HepG2 (cell line): ENCODE results near the gene DTD2. TPM values are rescaled to one million over a fixed set of nuclear protein-coding genes. Genes with fewer than 3 reads are reported as not detected.

Experiments used
- CENPX ChIP-seq: sonication (generic); formaldehyde crosslinking; IDR thresholded peaks from 2 replicates; pipeline ENCODE4 v1.9.0; 2021; ENCODE audit warnings: mild to moderate bottlenecking, missing genetic modification reagents, moderate library complexity
- ELF1 ChIP-seq: sonication (generic); formaldehyde crosslinking; IDR thresholded peaks from 2 replicates; pipeline ENCODE4 v1.4.0; 2020; ENCODE audit warnings: missing genetic modification reagents
- GATAD1 ChIP-seq: IDR thresholded peaks from 2 replicates; pipeline ENCODE4 v1.6.1; 2016; ENCODE audit warnings: missing genetic modification reagents, missing compliant biosample characterization
- KDM3A ChIP-seq: IDR thresholded peaks from 2 replicates; pipeline ENCODE4 v1.6.1; 2018; ENCODE audit warnings: low read depth, missing compliant biosample characterization
- KLF16 ChIP-seq, 2 experiments: sonication (generic) in 1 of 2; formaldehyde crosslinking in 1 of 2; IDR thresholded peaks; 2 replicates each; pipeline versions ENCODE4 v1.6.1 to v1.8.0; 2016 to 2023; ENCODE audit warnings: missing genetic modification reagents in 2 of 2, missing compliant biosample characterization in 1 of 2
- MAFG ChIP-seq: sonication (generic); formaldehyde crosslinking; IDR thresholded peaks from 2 replicates; pipeline ENCODE4 v1.5.1; 2020; ENCODE audit warnings: mild to moderate bottlenecking, missing genetic modification reagents
- SCMH1 ChIP-seq: sonication (generic); formaldehyde crosslinking; IDR thresholded peaks from 2 replicates; pipeline ENCODE4 v1.9.0; 2021; ENCODE audit warnings: missing genetic modification reagents, mild to moderate bottlenecking, borderline replicate concordance
- SMC3 ChIP-seq: IDR thresholded peaks from 2 replicates; pipeline ENCODE4 v1.6.1; 2011; ENCODE audit warnings: low read length, improper control_type of control experiment
- SMYD3 ChIP-seq: sonication (generic); formaldehyde crosslinking; IDR thresholded peaks from 2 replicates; pipeline ENCODE4 v1.8.1; 2023; ENCODE audit warnings: mild to moderate bottlenecking, missing genetic modification reagents
- STAG1 ChIP-seq: sonication (generic); formaldehyde crosslinking; IDR thresholded peaks from 2 replicates; pipeline ENCODE4 v1.4.0; 2020; ENCODE audit warnings: missing genetic modification reagents
- XBP1 ChIP-seq: sonication (generic); formaldehyde crosslinking; IDR thresholded peaks from 2 replicates; pipeline ENCODE4 v1.5.0; 2020; ENCODE audit warnings: missing genetic modification reagents
- ZFP37 ChIP-seq: sonication (generic); formaldehyde crosslinking; IDR thresholded peaks from 2 replicates; pipeline ENCODE4 v1.4.0; 2020; ENCODE audit warnings: missing genetic modification reagents, borderline replicate concordance
- ZNF20 ChIP-seq: sonication (generic); formaldehyde crosslinking; IDR thresholded peaks from 2 replicates; pipeline ENCODE4 v1.4.0; 2020; ENCODE audit warnings: mild to moderate bottlenecking, moderate library complexity, missing genetic modification reagents
- ZNF260 ChIP-seq: sonication (generic); formaldehyde crosslinking; IDR thresholded peaks from 2 replicates; pipeline ENCODE4 v1.4.0; 2020; ENCODE audit warnings: missing genetic modification reagents, low read depth, mild to moderate bottlenecking, borderline replicate concordance
- ZNF556 ChIP-seq: sonication (generic); formaldehyde crosslinking; IDR thresholded peaks from 2 replicates; pipeline ENCODE4 v1.4.0; 2020; ENCODE audit warnings: mild to moderate bottlenecking, missing genetic modification reagents, borderline replicate concordance
- ZNF557 ChIP-seq: sonication (generic); formaldehyde crosslinking; IDR thresholded peaks from 2 replicates; pipeline ENCODE4 v1.4.0; 2020; ENCODE audit warnings: missing genetic modification reagents
- ZNF563 ChIP-seq: sonication (generic); formaldehyde crosslinking; IDR thresholded peaks from 2 replicates; pipeline ENCODE4 v1.8.0; 2022; ENCODE audit warnings: mild to moderate bottlenecking, moderate library complexity, missing genetic modification reagents
- ZNF768 ChIP-seq: sonication (generic); formaldehyde crosslinking; IDR thresholded peaks from 2 replicates; pipeline ENCODE4 v1.4.0; 2020; ENCODE audit warnings: missing genetic modification reagents
- ZNF782 ChIP-seq: sonication (generic); formaldehyde crosslinking; IDR thresholded peaks from 2 replicates; pipeline ENCODE4 v1.4.0; 2020; ENCODE audit warnings: missing genetic modification reagents, mild to moderate bottlenecking, borderline replicate concordance
- ZNF816 ChIP-seq: sonication (generic); formaldehyde crosslinking; IDR thresholded peaks from 2 replicates; pipeline ENCODE4 v1.8.0; 2022; ENCODE audit warnings: missing genetic modification reagents, mild to moderate bottlenecking, borderline replicate concordance
- ZSCAN31 ChIP-seq: sonication (generic); formaldehyde crosslinking; IDR thresholded peaks from 2 replicates; pipeline ENCODE4 v1.5.0; 2020; ENCODE audit warnings: low read depth, mild to moderate bottlenecking, missing genetic modification reagents
- polyA plus RNA-seq, 8 experiments: library from polyadenylated mRNA; depleted of rRNA in 3 of 8; stranded (reverse) in 7 of 8; unstranded in 1 of 8; fragments of >200 nt; fragmentation: Illumina TruSeq in 4 of 8; extraction: Trizol in 4 of 8; gene quantifications; 2 replicates each; pipeline versions ENCODE4 v1.2.1 to v1.2.3, GENCODE V29; 2011 to 2016; ENCODE audit warnings: low read depth in 4 of 8, missing spikeins in 1 of 8, mixed read lengths in 1 of 8; ENCODE audit not compliant: insufficient read depth in 1 of 8
- total RNA-seq, 5 experiments: library from RNA; depleted of rRNA; stranded (reverse); fragments of >200 nt; fragmentation: Illumina TruSeq; extraction: Trizol; gene quantifications; 2 replicates each; pipeline ENCODE4 v1.2.3, GENCODE V29; 2016; ENCODE audit warnings: low read depth in 1 of 5
- TF ChIP-seq, protein P1 (sequence below): sonication (generic); formaldehyde crosslinking; IDR thresholded peaks from 2 replicates; pipeline ENCODE4 v1.4.0; 2020; ENCODE audit warnings: missing genetic modification reagents, borderline replicate concordance
- TF ChIP-seq, protein P2 (sequence below): sonication (generic); formaldehyde crosslinking; IDR thresholded peaks from 2 replicates; pipeline ENCODE4 v1.4.0; 2020; ENCODE audit warnings: missing genetic modification reagents, low read depth, mild to moderate bottlenecking, borderline replicate concordance
- TF ChIP-seq, protein P3 (sequence below): sonication (generic); formaldehyde crosslinking; IDR thresholded peaks from 2 replicates; pipeline ENCODE4 v1.4.0; 2020; ENCODE audit warnings: mild to moderate bottlenecking, missing genetic modification reagents
- TF ChIP-seq, protein P4 (sequence below): sonication (generic); formaldehyde crosslinking; IDR thresholded peaks from 2 replicates; pipeline ENCODE4 v1.5.0; 2020; ENCODE audit warnings: missing genetic modification reagents

Gene DTD2
- total and polyA plus RNA-seq, 2 of the 13 experiments (the other 11 are each of a cell fraction or from before 2014, with no cell fraction given): 22.3 to 49.8 TPM

DNA sequence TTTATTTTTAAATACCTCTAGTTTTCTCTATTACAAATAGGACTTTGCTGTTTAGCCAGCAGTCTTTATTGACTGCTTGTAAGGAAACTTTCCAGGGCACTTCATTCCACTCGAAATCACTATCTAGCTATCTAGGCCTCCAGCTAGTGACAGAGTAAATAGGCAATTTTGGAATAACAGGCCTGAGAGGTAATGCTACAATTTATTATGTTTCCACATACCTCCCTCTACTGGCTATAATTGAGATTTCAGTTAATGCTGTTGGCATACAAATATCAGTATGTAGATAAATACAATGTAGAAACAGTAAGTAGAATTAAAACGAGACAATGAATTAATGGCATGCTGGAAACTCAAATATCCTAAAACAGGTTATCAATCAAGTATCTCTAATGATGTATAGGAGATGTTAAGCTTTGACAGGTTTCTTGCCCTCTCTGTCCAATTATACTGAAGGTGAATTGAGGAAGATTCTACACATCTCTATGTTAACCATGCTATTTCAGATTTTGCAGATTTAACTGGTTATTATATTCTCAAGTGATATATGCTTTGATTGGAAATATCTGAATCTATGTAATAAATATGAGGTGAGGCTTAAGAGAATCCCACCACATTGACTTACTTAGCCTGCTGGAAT, 7.2 kb downstream of the DTD2 start (continued):
- TF ChIP-seq, protein P1, sequence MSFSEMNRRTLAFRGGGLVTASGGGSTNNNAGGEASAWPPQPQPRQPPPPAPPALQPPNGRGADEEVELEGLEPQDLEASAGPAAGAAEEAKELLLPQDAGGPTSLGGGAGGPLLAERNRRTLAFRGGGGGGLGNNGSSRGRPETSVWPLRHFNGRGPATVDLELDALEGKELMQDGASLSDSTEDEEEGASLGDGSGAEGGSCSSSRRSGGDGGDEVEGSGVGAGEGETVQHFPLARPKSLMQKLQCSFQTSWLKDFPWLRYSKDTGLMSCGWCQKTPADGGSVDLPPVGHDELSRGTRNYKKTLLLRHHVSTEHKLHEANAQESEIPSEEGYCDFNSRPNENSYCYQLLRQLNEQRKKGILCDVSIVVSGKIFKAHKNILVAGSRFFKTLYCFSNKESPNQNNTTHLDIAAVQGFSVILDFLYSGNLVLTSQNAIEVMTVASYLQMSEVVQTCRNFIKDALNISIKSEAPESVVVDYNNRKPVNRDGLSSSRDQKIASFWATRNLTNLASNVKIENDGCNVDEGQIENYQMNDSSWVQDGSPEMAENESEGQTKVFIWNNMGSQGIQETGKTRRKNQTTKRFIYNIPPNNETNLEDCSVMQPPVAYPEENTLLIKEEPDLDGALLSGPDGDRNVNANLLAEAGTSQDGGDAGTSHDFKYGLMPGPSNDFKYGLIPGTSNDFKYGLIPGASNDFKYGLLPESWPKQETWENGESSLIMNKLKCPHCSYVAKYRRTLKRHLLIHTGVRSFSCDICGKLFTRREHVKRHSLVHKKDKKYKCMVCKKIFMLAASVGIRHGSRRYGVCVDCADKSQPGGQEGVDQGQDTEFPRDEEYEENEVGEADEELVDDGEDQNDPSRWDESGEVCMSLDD (CRISPR knock-in tag): no peak
- TF ChIP-seq KDM3A (CRISPR knock-in tag): 0 out of 2 replicates have a peak, but pooled peaks have one; percentile 22
- TF ChIP-seq, protein P2, sequence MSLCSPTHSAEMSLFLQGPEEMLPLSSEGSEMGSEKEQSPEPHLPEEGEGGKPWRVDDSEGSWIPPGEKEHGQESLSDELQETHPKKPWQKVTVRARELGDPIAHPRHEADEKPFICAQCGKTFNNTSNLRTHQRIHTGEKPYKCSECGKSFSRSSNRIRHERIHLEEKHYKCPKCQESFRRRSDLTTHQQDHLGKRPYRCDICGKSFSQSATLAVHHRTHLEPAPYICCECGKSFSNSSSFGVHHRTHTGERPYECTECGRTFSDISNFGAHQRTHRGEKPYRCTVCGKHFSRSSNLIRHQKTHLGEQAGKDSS (CRISPR knock-in tag): no peak
- no peak for TF ChIP-seq GATAD1 (CRISPR knock-in tag)
- TF ChIP-seq, protein P3, sequence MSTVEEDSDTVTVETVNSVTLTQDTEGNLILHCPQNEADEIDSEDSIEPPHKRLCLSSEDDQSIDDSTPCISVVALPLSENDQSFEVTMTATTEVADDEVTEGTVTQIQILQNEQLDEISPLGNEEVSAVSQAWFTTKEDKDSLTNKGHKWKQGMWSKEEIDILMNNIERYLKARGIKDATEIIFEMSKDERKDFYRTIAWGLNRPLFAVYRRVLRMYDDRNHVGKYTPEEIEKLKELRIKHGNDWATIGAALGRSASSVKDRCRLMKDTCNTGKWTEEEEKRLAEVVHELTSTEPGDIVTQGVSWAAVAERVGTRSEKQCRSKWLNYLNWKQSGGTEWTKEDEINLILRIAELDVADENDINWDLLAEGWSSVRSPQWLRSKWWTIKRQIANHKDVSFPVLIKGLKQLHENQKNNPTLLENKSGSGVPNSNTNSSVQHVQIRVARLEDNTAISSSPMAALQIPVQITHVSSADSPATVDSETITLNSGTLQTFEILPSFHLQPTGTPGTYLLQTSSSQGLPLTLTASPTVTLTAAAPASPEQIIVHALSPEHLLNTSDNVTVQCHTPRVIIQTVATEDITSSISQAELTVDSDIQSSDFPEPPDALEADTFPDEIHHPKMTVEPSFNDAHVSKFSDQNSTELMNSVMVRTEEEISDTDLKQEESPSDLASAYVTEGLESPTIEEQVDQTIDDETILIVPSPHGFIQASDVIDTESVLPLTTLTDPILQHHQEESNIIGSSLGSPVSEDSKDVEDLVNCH (CRISPR knock-in tag): no peak
- TF ChIP-seq ZFP37 (CRISPR knock-in tag): 0 out of 2 replicates have a peak, but pooled peaks have one; percentile 34
- no peak for TF ChIP-seq ZNF782 (CRISPR knock-in tag)
- TF ChIP-seq ZNF260 (CRISPR knock-in tag): no peak
- TF ChIP-seq ZNF20 (CRISPR knock-in tag): no peak
- TF ChIP-seq ELF1 (CRISPR knock-in tag): no peak
- TF ChIP-seq MAFG (CRISPR knock-in tag): no peak
- no peak; the same call in 1 of the 2 replicates for TF ChIP-seq ZNF816
- TF ChIP-seq SMYD3 (CRISPR knock-in tag): no peak
- no peak for TF ChIP-seq CENPX
- no peak for TF ChIP-seq XBP1 (CRISPR knock-in tag)
- no peak for TF ChIP-seq ZNF556 (CRISPR knock-in tag)
- TF ChIP-seq, protein P4, sequence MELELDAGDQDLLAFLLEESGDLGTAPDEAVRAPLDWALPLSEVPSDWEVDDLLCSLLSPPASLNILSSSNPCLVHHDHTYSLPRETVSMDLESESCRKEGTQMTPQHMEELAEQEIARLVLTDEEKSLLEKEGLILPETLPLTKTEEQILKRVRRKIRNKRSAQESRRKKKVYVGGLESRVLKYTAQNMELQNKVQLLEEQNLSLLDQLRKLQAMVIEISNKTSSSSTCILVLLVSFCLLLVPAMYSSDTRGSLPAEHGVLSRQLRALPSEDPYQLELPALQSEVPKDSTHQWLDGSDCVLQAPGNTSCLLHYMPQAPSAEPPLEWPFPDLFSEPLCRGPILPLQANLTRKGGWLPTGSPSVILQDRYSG (CRISPR knock-in tag): peak; percentile 67; the same call in 1 of the 2 replicates
- peak; percentile 34; the same call in 1 of the 2 replicates for TF ChIP-seq SMC3
- TF ChIP-seq STAG1 (CRISPR knock-in tag): peak; percentile 86
- no peak for TF ChIP-seq ZNF557 (CRISPR knock-in tag)
- TF ChIP-seq SCMH1: no peak
- TF ChIP-seq ZNF768 (CRISPR knock-in tag): no peak
- peak in 1 of 2 experiments; percentile 72; a peak in 2 of 4 replicates for TF ChIP-seq KLF16 (CRISPR knock-in tag; IDR thresholded peaks at IDR 0.05)
- TF ChIP-seq ZNF563 (CRISPR knock-in tag): no peak
- TF ChIP-seq ZSCAN31 (CRISPR knock-in tag): no peak
